Parathyroid adenoma (tissue), 2 donors: ENCODE data around the gene SIGLEC1.

Experiments used
- H2AFZ ChIP-seq: fragments of 300-600 bp; sonication (generic); one replicate; pipeline ENCODE4 v1.7.0; 2017; ENCODE audit warnings: antibody characterized with exemption, mild to moderate bottlenecking
- H3K27ac ChIP-seq: fragments of 300-600 bp; sonication (generic); one replicate; pipeline ENCODE4 v1.7.0; 2017
- H3K27me3 ChIP-seq: fragments of 300-600 bp; sonication (generic); one replicate; pipeline ENCODE4 v1.7.0; 2017; ENCODE audit warnings: low read length; ENCODE audit not compliant: control insufficient read depth, insufficient read depth
- H3K36me3 ChIP-seq: fragments of 300-600 bp; sonication (generic); one replicate; pipeline ENCODE4 v1.7.0; 2017; ENCODE audit warnings: low read length; ENCODE audit not compliant: control insufficient read depth, insufficient read depth
- H3K4me1 ChIP-seq: fragments of 300-600 bp; sonication (generic); one replicate; pipeline ENCODE4 v1.7.0; 2017; ENCODE audit warnings: control low read depth
- H3K4me2 ChIP-seq: fragments of 300-600 bp; sonication (generic); one replicate; pipeline ENCODE4 v1.7.0; 2017; ENCODE audit warnings: low read length
- H3K4me3 ChIP-seq: fragments of 300-600 bp; sonication (generic); one replicate; pipeline ENCODE4 v1.7.0; 2017; ENCODE audit warnings: low read depth, low read length
- H3K79me2 ChIP-seq: fragments of 300-600 bp; sonication (generic); one replicate; pipeline ENCODE4 v1.7.0; 2017; ENCODE audit warnings: control low read depth
- H3K9ac ChIP-seq: fragments of 300-600 bp; sonication (generic); one replicate; pipeline ENCODE4 v1.7.0; 2017; ENCODE audit warnings: mild to moderate bottlenecking
- H3K9me3 ChIP-seq: fragments of 300-600 bp; sonication (generic); one replicate; pipeline ENCODE4 v1.7.0; 2017; ENCODE audit warnings: low read length; ENCODE audit not compliant: control insufficient read depth
- CTCF ChIP-seq: fragments of 300-600 bp; sonication (generic); IDR thresholded peaks from one replicate; pipeline ENCODE4 v1.7.0; 2017; ENCODE audit warnings: antibody characterized with exemption, mild to moderate bottlenecking
- donor health status: primary hyperparathyroidism.

SIGLEC1 gene

GRCh38 chr20:3689978-3690377 is 22.4 kb downstream of the SIGLEC1 start:
- no peak overlapping the region for H3K4me3 ChIP-seq
- no peak for TF ChIP-seq CTCF
- no peaks in the 10 kb centered on the region for H3K4me1 ChIP-seq
- no peaks in the 10 kb centered on the region for H3K9me3 ChIP-seq
- H3K36me3 ChIP-seq: no peaks in the 10 kb centered on the region
- no peaks in the 10 kb centered on the region for H3K79me2 ChIP-seq
- no peak overlapping the region for H3K4me2 ChIP-seq
- H3K27ac ChIP-seq: no peak overlapping the region
- no peaks in the 10 kb centered on the region for H3K27me3 ChIP-seq
- no peak overlapping the region for H2AFZ ChIP-seq
- H3K9ac ChIP-seq: no peak overlapping the region

- no peak overlapping the region for H3K4me2 ChIP-seq
- H3K4me3 ChIP-seq: no peak overlapping the region
- H3K27me3 ChIP-seq: no peaks in the 10 kb centered on the region
- no peak overlapping the region for H3K9ac ChIP-seq
- no peaks in the 10 kb centered on the region for H3K4me1 ChIP-seq
- H3K27ac ChIP-seq: no peak overlapping the region
- TF ChIP-seq CTCF: no peak
- H3K36me3 ChIP-seq: no peaks in the 10 kb centered on the region
- no peaks in the 10 kb centered on the region for H3K79me2 ChIP-seq
- no peak overlapping the region for H2AFZ ChIP-seq
- H3K9me3 ChIP-seq: no peaks in the 10 kb centered on the region
Observed at GRCh38 chr20:3687655-3688054, 24.7 kb downstream of the SIGLEC1 start.

- no peaks in the 10 kb centered on the region for H3K4me1 ChIP-seq
- H3K36me3 ChIP-seq: no peaks in the 10 kb centered on the region
- TF ChIP-seq CTCF: no peak
- no peaks in the 10 kb centered on the region for H3K79me2 ChIP-seq
- H3K4me2 ChIP-seq: no peak overlapping the region
- no peaks in the 10 kb centered on the region for H3K27me3 ChIP-seq
- no peaks in the 10 kb centered on the region for H3K9me3 ChIP-seq
- no peak overlapping the region for H3K27ac ChIP-seq
- H2AFZ ChIP-seq: no peak overlapping the region
- H3K9ac ChIP-seq: no peak overlapping the region
- H3K4me3 ChIP-seq: no peak overlapping the region
Observed at GRCh38 chr20:3686867-3687321, 25.5 kb downstream of the SIGLEC1 start.

- no peaks in the 10 kb centered on the region for H3K36me3 ChIP-seq
- H3K4me1 ChIP-seq: no peaks in the 10 kb centered on the region
- H3K9ac ChIP-seq: no peak overlapping the region
- H3K9me3 ChIP-seq: no peaks in the 10 kb centered on the region
- H3K4me3 ChIP-seq: no peak overlapping the region
- H3K79me2 ChIP-seq: no peaks in the 10 kb centered on the region
- no peaks in the 10 kb centered on the region for H3K27me3 ChIP-seq
- H2AFZ ChIP-seq: no peak overlapping the region
- no peak for TF ChIP-seq CTCF
- no peak overlapping the region for H3K27ac ChIP-seq
- H3K4me2 ChIP-seq: no peak overlapping the region
Observed at GRCh38 chr20:3686421-3686820, 26.0 kb downstream of the SIGLEC1 start.

- Histone ChIP-seq H3K27ac (no peak overlapping the region), H3K9me3 (no peaks in the 10 kb centered on the region), H3K36me3 (no peaks in the 10 kb centered on the region), H3K4me2 (no peak overlapping the region), H3K4me1 (no peaks in the 10 kb centered on the region), H3K4me3 (no peak overlapping the region), H3K27me3 (no peaks in the 10 kb centered on the region), H3K79me2 (no peaks in the 10 kb centered on the region), H3K9ac (no peak overlapping the region), H2AFZ (no peak overlapping the region)
- no peak for TF ChIP-seq CTCF
Observed at GRCh38 chr20:3685341-3685740, 27.1 kb downstream of the SIGLEC1 start.
